Ovary (tissue), 3 donors: Measurements from ENCODE around the gene FLRT2.

ENCODE experiments used
- EP300 ChIP-seq: sonication (generic); formaldehyde crosslinking; IDR thresholded peaks from one replicate; pipeline ENCODE4 v1.6.1; 2017; ENCODE audit warnings: antibody characterized with exemption
- POLR2A ChIP-seq: fragments of 450-650 bp; IDR thresholded peaks from one replicate; pipeline ENCODE4 v1.6.1; 2017; ENCODE audit warnings: antibody characterized with exemption, mild to moderate bottlenecking, moderate library complexity
- TF ChIP-seq, protein P1 (sequence below), 3 donors: fragments of 450-650 bp in 2 of 3; fragments of 200-600 bp in 1 of 3; IDR thresholded peaks; one replicate each; pipeline versions ENCODE4 v1.5.1 to v1.8.0; 2016 to 2022; ENCODE audit warnings: antibody characterized with exemption in 3 of 3, mild to moderate bottlenecking in 1 of 3
- donor health status: DM: no; HTN: no; CAD: no.

DNA sequence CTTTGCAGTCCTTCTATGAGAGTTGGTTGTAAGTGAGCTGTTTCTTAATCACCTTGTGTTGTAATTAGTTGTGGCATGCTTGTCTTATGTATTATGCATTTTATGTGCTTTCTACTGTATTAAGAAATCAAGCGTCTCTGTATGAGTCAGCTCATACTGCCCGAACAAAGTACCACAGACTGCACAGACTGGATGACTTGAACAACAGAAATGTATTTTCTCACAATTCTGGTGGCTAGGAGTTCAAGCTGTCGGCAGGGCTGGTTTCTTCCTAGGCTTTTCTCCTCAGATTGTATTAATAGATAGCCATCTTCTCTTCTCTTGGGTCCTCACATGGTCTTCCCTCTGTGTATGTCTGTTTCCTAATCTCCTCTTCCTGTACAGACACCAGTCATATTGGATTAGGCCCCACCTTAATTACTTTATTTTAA, 77.7 kb downstream of the FLRT2 start:
- TF ChIP-seq POLR2A (no peak), EP300 (no peak)
- TF ChIP-seq, protein P1, sequence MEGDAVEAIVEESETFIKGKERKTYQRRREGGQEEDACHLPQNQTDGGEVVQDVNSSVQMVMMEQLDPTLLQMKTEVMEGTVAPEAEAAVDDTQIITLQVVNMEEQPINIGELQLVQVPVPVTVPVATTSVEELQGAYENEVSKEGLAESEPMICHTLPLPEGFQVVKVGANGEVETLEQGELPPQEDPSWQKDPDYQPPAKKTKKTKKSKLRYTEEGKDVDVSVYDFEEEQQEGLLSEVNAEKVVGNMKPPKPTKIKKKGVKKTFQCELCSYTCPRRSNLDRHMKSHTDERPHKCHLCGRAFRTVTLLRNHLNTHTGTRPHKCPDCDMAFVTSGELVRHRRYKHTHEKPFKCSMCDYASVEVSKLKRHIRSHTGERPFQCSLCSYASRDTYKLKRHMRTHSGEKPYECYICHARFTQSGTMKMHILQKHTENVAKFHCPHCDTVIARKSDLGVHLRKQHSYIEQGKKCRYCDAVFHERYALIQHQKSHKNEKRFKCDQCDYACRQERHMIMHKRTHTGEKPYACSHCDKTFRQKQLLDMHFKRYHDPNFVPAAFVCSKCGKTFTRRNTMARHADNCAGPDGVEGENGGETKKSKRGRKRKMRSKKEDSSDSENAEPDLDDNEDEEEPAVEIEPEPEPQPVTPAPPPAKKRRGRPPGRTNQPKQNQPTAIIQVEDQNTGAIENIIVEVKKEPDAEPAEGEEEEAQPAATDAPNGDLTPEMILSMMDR (IDR thresholded peaks at IDR 0.05), result no peak
